Colonic mucosa (tissue), 4 donors: ENCODE data around the gene FHOD3. TPM values are rescaled to one million over a fixed set of nuclear protein-coding genes. Genes with fewer than 3 reads are reported as not detected.

ENCODE experiments used
- DNase-seq: peaks from one replicate; pipeline ENCODE4 v3.0.0-alpha.2; 2020
- H3K27ac ChIP-seq: fragments of 200-600 bp; one replicate; pipeline ENCODE4 v1.8.0; 2021
- H3K27me3 ChIP-seq: fragments of 200-600 bp; one replicate; pipeline ENCODE4 v1.8.0; 2021
- H3K36me3 ChIP-seq: fragments of 200-600 bp; one replicate; pipeline ENCODE4 v1.8.0; 2021
- H3K4me1 ChIP-seq: fragments of 200-600 bp; one replicate; pipeline ENCODE4 v1.8.0; 2021; ENCODE audit warnings: mild to moderate bottlenecking
- H3K4me3 ChIP-seq: fragments of 200-600 bp; one replicate; pipeline ENCODE4 v1.8.0; 2021
- H3K9ac ChIP-seq, 2 donors: one replicate each; pipeline ENCODE4 v1.7.0; 2013; ENCODE audit warnings: control low read depth in 2 of 2, low read depth in 2 of 2, low read length in 2 of 2
- H3K9me3 ChIP-seq: fragments of 200-600 bp; one replicate; pipeline ENCODE4 v1.8.0; 2021
- intact Hi-C: fragments of 100-400 bp; cut with DNase I; formaldehyde crosslinking; loops from one replicate; pipeline ENCODE4 v1.14.1; 2022
- total RNA-seq, 2 donors: library from RNA; stranded (reverse); fragmentation: NEBNext Ultra II Directional in 1 of 2; extraction: Animal tissue kit (Norgen Biotek cat#: 25700) in 1 of 2; gene quantifications; one replicate each; pipeline ENCODE4 v1.2.1, GENCODE V29; 2021
- TF ChIP-seq, protein P1 (sequence below): fragments of 200-600 bp; IDR thresholded peaks from one replicate; pipeline ENCODE4 v1.8.0; 2022; ENCODE audit warnings: antibody characterized with exemption, mild to moderate bottlenecking
- donor health status: healthy.
- donor health status: DM: no; HTN: no; CAD: no.
- donor health status: DM: no; HTN: no; CAD: no.

Gene FHOD3
- total RNA-seq, 2 donors from 2014 or later, result 2.5 to 4.1 TPM

DNA sequence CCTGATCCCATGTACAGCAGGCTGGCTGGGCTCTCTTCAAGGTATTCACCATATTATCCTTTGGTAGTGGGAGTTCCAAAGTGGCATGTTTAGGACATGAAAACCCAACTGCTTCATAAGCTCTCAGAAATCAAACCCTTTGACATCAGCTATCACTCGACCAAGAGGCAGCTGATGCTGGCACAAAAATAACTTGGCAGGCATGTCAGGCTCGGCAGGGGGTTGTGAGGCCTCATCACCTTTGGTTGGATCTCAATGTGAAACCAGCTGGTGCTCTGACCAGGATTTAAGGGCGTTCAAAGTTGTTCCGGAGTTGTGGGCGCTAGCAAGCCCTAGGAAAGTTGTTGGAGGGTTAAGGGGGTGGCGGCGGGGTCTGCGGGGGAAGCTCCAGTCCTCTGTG lies 171.9 kb downstream of the FHOD3 start:
- TF ChIP-seq, protein P1, sequence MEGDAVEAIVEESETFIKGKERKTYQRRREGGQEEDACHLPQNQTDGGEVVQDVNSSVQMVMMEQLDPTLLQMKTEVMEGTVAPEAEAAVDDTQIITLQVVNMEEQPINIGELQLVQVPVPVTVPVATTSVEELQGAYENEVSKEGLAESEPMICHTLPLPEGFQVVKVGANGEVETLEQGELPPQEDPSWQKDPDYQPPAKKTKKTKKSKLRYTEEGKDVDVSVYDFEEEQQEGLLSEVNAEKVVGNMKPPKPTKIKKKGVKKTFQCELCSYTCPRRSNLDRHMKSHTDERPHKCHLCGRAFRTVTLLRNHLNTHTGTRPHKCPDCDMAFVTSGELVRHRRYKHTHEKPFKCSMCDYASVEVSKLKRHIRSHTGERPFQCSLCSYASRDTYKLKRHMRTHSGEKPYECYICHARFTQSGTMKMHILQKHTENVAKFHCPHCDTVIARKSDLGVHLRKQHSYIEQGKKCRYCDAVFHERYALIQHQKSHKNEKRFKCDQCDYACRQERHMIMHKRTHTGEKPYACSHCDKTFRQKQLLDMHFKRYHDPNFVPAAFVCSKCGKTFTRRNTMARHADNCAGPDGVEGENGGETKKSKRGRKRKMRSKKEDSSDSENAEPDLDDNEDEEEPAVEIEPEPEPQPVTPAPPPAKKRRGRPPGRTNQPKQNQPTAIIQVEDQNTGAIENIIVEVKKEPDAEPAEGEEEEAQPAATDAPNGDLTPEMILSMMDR, result no peak
- Histone ChIP-seq H3K27me3 (no peaks in the 10 kb centered on the region), H3K9ac (no peak overlapping the region), H3K27ac (no peak overlapping the region), H3K9me3 (no peaks in the 10 kb centered on the region), H3K4me3 (no peak overlapping the region), H3K4me1 (no peaks in the 10 kb centered on the region), H3K36me3 (no peaks in the 10 kb centered on the region)
- intact Hi-C loops, result no loop called here
- DNase-seq, result no peak

DNA sequence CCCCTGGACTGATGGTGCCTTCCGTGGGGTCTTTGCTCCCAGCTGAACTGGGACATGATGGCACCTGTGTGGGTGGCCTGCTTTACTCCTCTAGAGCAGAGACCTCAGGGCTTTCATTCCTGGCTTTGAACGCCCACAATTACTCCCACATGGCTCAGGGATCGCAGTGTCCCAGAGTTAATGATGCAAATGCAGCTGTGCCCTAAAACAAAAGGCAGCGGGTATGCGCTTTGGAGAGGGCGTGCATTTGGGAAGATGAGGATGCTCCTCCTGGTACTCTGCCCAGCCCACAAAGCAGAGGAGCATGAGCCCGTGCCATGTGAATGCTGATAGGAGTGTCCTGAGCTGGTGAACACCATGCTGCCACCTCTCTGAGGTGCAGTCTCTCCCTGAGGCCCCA lies 173.4 kb downstream of the FHOD3 start:
- intact Hi-C loops, result no loop called here
- Histone ChIP-seq H3K27ac (no peak overlapping the region), H3K36me3 (no peaks in the 10 kb centered on the region), H3K9ac (no peak overlapping the region), H3K4me1 (no peaks in the 10 kb centered on the region), H3K27me3 (no peaks in the 10 kb centered on the region), H3K9me3 (no peaks in the 10 kb centered on the region), H3K4me3 (no peak overlapping the region)
- DNase-seq, result no peak
- TF ChIP-seq, protein P1, result no peak

DNA sequence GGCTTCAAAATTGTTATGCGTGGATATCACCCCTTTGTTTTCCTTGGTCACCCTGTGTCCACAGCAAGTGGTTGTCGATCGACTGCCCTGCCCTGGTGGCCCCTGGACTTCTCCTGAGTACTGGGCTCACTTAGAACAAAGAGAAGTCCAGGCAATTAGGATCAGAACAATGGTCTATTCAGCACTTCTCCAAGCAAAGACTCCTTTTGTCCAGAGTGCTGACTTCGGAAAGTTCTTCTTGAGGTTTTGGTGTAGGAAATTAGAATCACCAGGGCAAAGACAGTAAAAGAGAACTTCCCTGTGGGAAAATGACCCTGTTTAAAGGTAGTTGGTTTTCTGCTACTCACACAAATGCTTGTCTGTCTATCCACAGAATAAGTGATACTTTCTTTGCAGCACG lies 173.9 kb downstream of the FHOD3 start:
- intact Hi-C loops, result no loop called here

DNA sequence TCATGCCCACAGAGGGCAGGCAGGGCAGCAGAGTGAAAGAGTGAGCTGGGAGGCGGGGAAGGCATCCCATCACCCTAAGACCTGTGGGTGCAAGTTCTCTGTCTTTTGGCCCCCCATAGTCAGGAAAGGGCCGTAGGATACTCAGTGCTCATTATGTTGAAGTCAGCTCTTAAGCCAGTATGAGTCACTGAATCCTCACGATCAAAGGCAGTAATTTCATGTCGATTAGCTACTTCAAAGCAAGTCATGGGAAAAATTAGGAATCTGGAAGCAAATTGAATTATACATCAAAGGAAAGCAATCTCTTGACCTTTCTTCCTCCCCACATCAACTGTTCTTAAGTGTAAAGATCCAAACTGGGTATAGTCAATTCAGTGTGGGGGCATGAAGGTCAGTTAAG lies 178.9 kb downstream of the FHOD3 start:
- no peak overlapping the region for H3K27ac ChIP-seq
- H3K4me3 ChIP-seq, result no peak overlapping the region
- DNase-seq, result no peak
- TF ChIP-seq, protein P1, result no peak
- H3K36me3 ChIP-seq, result no peaks in the 10 kb centered on the region
- H3K9ac ChIP-seq, result no peak overlapping the region
- H3K27me3 ChIP-seq, result no peaks in the 10 kb centered on the region
- intact Hi-C loops, result no loop called here
- no peaks in the 10 kb centered on the region for H3K4me1 ChIP-seq
- H3K9me3 ChIP-seq, result no peaks in the 10 kb centered on the region

More for the DNA sequence above, 173.9 kb downstream of the FHOD3 start:
- no peak for DNase-seq
- Histone ChIP-seq H3K36me3 (no peaks in the 10 kb centered on the region), H3K27me3 (no peaks in the 10 kb centered on the region), H3K4me1 (no peaks in the 10 kb centered on the region), H3K9ac (no peak overlapping the region), H3K4me3 (no peak overlapping the region), H3K9me3 (no peaks in the 10 kb centered on the region), H3K27ac (no peak overlapping the region)
- TF ChIP-seq, protein P1, result no peak

GRCh38 chr18:36477776-36478175 lies 180.3 kb downstream of the FHOD3 start:
- H3K4me1 ChIP-seq, result no peaks in the 10 kb centered on the region
- no peak for DNase-seq
- no peaks in the 10 kb centered on the region for H3K27me3 ChIP-seq
- no peak overlapping the region for H3K4me3 ChIP-seq
- TF ChIP-seq, protein P1, result no peak
- H3K9me3 ChIP-seq, result no peaks in the 10 kb centered on the region
- no peak overlapping the region for H3K9ac ChIP-seq
- no peaks in the 10 kb centered on the region for H3K36me3 ChIP-seq
- intact Hi-C loops, result no loop called here
- H3K27ac ChIP-seq, result no peak overlapping the region
